HG03060 (cell line): ENCODE data around the gene DEPDC1B.
"Not testable (repeated sequence)": the region's sequence is repeated elsewhere in the genome, so short reads cannot be mapped to it uniquely, and the experiment has no call there.

Experiments used
- ATAC-seq: cut with Tn5 transposase; IDR thresholded peaks from one replicate; pipeline ENCODE4 v1.9.1; 2021; ENCODE audit warnings: low read depth, moderate number of reproducible peaks; ENCODE audit not compliant: unreplicated experiment

The DEPDC1B gene, protein sequence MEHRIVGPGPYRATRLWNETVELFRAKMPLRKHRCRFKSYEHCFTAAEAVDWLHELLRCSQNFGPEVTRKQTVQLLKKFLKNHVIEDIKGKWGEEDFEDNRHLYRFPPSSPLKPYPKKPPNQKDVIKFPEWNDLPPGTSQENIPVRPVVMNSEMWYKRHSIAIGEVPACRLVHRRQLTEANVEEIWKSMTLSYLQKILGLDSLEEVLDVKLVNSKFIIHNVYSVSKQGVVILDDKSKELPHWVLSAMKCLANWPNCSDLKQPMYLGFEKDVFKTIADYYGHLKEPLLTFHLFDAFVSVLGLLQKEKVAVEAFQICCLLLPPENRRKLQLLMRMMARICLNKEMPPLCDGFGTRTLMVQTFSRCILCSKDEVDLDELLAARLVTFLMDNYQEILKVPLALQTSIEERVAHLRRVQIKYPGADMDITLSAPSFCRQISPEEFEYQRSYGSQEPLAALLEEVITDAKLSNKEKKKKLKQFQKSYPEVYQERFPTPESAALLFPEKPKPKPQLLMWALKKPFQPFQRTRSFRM

DNA sequence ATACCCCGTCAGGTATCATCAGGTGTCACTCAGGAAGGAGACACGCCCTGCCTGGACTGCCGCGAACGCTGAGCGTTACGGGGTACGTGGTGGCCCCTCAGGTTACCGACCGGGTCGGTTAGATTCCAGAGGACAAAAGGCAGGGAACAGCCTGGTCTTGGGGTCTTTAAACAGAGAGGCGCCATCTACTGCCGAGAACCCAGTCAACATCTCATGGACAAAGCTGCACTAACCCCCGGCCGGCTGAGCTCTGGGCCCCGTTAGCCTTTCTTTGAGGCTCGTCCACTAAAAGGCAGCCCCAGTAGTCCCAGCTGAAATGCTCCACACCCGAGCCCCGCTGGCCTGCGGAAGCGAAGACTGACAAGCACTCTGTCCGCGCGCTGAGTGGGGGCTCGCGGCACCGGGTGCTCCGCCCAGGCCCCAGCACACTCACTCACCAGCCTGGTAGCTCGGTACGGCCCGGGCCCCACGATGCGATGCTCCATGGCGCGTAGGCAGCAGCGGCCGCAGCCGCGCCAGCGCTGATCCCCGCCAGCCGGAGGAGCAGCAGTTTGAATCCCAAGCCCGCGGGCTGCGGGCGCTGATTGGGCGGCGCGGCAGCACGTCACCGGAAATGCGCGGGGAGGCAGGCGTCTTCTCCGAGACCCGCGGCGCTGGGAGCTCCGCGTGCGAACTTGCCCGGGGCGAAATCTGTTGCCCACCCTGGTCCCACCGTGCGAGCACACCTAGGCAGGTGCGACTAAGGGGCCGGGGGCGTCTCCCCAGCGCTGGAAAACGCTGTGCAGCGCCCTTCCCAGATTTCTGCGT, at the start of gene DEPDC1B:
Gene DEPDC1B, minus strand, starts transcription at position 558 of the 807 bp plus-strand sequence. Its CDS starts 73 bp downstream, at position 485.
- peak; percentile 80 for ATAC-seq

DNA sequence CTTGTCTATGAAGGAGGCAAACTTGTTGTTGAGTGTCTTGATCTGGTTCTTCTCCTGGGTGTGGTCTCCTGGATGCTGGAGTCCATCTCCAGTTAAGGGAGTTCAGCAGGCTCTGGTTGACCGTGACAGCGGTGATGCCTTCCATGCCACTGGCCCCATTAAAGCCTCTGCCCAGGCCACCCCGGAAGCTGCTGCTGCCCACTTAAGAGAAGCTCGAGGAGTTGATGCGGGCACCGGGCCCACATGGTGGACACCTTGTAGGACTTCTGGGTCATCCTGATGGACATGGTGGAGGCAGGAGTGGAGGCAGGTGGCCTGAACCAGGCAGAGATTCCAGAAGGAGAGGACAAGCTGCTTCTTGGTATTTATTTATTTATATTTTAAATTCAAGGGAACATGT, 44.7 kb upstream of the DEPDC1B start:
- ATAC-seq = no peak

DNA sequence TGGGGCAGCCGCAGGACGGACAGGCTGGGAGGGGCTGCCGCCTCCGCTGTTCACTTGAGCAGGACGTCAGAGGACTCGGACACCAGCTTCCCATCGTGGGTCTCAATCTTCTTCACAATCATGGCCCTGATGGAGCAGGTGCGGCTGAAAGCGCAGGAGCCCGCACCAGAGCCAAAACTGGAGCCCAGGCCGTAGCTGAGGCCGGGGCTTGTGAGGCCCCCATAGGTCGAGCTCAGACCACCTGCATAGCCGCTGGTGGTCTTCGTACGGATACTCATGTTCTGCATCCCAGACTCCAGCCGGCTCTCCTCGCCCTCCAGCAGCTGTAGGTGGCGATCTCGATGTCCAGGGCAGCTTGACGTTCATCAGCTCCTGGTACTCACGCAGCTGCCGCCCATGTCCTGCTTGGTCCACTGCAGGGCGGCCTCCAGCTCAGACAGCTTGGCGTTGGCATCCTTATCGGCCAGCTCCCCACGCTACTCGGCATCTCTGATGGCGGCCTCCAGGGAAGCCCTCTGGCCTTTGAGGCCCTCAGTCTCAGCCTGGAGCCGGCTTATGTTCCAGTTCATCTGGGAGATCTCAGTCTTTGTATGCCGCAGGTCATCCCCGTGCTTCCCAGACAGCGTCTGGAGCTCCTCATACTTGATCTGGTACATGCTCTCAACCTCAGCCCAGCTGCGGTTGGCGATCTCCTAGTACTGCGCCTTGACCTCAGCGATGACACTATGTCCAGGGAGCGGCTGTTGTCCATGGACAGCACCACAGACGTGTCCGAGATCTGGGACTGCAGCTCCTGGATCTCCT, 43.7 kb upstream of the DEPDC1B start:
- ATAC-seq = no peak

DNA sequence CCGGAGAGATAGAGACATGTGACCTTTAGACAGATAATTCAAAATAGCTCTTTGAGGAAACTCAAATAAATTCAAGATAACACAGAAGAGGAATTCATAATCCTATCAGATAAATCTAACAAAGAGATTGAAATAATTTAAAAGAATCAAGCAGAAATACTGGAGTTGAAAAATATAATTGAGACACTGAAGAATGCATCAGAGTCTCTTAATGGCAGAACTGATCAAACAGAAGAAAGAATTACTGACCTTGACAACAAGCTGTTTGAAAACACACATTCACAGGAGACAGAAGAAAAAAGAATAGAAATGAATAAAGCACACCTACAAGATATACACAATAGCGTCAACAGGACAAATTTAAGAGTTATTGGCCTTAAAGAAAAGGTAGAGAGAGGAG, 40.4 kb upstream of the DEPDC1B start:
- no peak for ATAC-seq

DNA sequence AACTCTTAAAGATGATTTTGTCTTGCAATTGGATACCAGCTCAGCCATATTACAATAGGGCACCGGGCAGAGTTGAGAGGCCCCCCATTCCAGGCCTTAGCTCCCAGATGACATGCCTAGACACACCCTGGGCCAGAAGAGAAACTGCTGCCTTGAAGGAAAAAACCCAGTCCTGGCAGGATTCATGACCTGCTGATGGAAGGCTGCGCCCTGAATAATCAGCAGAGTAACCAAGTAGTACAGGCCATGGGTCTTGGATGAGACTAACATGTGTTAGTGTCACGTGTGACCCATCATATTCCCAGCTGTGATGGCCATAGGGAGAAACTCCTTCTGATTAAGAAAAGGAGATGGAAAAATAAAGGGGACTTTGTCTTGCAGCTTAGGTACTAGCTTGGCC, 39.0 kb upstream of the DEPDC1B start:
- ATAC-seq = no peak

DNA sequence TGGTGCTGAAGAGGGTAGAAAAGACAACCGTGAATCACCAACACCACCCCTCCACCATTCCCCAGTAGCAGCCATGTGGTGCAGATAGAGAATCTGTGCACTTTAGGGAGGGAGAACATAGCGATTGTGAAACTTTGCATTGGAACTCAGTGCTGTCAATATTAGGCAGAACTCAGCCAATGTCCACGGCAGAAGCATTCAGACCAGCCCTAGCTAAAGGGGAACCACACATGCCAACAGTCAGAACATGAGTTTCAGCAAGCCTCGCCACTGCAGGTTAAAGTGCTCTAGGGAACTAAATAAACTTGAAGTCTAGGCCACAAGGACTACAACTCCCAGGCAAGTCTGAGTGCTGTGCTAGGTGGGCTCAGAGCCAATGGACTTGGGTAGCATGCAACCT, 38.5 kb upstream of the DEPDC1B start:
- no peak for ATAC-seq

DNA sequence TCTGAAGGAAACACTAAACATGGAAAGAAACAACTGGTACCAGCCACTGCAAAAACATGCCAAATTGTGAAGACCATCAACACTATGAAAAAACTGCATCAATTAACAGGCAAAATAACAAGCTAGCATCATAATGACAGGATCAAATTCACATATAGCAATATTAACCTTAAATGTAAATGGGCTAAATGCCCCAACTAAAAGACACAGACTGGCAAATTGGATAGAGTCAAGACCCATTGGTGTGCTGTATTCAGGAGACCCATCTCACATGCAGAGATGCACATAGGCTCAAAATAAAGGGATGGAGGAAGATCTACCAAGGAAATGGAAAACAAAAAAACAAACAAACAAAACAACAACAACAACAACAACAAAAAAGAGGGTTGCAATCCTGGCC, 30.9 kb upstream of the DEPDC1B start:
- not testable (repeated sequence) for ATAC-seq

DNA sequence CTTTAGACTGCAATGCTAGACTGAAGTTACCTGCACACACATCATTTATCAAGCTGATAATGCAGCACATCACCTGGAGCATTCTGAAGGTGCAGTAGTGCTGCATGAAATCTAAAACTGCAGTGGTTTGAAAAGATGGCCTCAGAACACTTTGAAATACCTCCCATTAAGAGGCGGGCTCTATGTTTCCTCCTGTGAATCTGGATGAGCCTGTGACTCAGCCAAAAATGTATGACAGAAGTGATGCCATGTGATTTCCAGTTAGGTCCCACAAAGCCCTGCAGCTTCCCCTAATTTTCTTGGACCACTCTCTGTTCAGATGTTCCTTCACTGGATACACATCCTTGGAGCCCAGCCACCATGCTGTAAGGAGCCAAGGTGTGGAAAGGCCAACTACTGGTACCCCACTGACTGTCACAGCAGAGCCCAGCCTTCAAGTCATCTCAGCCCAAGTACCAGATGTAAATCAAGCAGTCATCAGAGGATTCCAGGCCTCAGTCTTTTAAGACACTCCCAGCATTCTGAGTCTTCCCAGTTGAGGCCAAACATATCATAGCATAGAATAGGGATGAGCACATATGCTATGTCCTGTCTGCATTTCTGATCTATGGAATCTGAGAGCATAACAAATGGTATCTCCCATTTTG, 27.2 kb upstream of the DEPDC1B start:
- ATAC-seq = no peak

DNA sequence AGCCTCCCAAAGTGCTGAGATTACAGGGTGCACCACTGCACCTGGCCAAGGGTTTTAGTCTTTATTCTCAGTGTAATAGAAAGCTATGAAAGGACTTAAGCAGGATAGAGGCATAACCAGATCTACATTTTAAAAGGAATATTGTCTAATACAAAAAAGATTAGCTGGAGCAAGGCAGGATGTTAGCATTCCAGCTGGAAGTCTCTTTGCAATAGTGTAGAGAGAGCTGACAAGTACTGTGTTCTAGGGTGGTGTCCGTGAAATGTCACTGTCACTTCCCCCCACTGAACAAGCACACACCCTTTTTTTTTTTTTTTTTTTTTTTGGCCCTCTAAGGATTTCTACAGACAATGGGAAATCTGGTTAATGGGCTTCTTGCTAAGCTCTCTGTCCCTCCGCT, 24.2 kb upstream of the DEPDC1B start:
- no peak for ATAC-seq

DNA sequence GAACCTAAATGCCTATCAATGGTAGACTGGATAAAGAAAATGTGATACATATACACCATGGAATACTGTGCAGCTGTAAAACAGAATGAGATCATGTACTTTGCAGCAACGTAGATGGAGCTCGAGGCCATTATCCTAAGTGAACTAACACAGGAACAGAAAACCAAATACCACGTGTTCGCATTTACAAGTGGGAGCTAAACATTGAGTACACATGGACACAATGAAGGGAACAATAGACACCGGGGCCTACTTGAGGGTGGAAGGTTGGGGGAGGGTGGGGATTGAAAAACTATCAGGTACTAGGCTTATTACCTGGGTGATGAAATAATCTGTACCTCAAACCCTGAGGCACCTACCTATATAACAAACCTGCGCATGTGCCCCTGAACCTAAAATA, 22.4 kb upstream of the DEPDC1B start:
- no peak for ATAC-seq

DNA sequence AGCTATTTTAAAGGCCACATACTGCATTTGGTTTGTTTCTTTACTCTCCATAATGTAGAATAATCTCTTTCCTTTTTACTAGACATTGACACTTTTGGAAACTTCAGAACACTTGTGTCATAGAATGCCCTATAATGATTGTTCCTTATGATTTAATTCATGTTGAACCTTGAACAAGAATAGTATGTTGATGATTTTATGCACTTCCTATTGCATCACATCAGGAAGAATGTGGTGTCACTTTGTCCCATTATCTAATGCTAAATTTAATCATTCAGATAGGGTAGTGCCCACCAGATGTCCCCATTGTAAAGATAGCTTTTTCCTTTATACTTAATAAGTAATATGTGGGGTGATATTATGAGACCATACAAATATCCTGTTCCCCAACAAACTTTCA, 19.4 kb upstream of the DEPDC1B start:
- no peak for ATAC-seq

DNA sequence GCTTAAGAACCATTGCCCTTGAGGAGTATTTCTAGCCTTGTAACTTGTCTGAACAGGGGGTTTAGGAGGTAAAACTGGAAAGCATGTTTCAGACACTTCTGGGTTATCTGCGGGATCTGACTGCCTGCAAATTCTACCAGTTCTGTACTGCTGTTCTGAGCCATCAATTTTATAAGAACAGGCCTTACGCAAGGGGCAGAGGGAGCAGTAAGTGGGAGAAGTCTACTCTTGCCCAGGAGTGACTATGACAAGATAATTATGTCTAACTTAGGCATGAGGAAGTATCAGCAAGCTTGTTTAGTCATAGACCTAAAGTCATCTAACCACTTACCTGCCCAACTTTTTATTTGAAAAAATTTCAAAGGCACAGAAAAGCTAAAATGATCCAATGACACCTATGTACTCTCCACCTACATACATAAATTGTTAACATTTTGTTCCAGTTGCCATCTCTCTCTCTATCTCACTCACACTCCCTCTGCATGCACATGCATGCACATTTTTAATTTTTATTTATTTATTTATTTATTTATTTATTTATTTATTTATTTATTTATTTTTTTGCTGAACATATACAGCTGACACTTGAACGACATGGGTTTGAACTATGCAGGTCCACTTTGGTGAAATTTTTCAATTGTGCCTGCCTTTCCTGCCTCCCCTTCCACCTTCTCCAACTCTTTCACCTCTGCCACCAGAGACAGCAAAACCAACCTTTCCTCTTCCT, 18.4 kb upstream of the DEPDC1B start:
- ATAC-seq = no peak

DNA sequence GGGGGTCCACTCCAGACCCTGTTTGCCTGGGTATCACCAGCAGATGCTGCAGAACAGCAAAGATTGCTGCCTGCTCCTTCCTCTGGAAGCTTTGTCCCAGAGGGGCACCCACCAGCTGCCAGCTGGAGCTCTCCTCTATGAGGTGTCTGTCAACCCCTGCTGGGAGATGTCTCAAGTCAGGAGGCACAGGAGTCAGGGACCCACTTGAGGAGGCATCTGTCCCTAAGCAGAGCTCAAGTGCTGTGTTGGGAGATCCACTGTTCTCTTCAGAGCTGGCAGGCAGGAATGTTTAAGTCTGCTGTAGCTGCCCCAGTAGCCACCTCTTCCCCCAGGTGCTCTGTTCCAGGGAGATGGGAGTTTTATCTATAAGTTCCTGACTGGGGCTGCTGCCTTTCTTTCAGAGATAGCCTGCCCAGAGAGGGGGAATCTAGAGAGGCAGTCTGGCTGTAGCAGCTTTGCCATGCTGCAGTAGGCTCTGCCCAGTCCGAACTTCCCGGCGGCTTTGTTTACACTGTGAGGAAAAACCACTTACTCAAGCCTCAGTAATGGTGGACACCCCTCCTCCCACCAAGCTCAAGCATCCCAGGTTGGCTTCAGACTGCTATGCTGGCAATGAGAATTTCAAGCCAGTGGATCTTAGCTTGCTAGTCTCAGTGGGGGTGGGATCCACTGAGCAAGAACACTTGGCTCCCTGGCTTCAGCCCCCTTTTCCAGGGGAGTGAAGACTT, 15.4 kb upstream of the DEPDC1B start:
- ATAC-seq = not testable (repeated sequence)

DNA sequence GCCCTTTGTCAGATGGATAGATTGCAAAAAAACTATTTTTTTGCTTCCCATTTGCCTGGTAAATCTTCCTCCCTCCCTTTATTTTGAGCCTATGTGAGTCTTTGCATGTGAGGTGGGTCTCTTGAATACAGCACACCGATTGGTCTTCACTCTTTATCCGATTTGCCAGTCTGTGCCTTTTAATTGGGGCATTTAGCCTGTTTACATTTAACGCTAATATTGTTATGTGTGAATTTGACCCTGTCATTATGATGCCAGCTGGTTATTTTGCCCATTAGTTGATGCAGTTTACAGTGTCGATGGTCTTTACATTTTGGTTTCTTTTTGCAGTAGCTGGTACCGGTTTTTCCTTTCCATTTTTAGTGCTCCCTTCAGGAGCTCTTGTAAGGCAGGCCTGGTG, 13.0 kb upstream of the DEPDC1B start:
- no peak for ATAC-seq

DNA sequence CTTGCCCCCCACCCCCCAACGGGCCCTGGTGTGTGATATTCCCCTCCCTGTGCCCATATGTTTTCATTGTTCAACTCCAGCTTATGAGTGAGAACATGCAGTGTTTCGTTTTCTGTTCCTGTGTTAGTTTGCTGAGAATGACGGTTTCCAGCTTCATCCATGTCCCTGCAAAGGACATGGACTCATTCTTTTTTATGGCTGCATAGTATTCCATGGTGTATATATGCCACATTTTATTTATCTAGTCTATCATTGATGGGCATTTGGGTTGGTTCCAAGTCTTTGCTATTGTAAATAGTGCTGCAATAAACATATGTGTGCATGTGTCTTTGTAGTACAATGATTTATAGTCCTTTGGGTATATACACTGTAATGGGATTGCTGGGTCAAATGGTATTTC, 11.9 kb upstream of the DEPDC1B start:
- ATAC-seq = not testable (repeated sequence)

DNA sequence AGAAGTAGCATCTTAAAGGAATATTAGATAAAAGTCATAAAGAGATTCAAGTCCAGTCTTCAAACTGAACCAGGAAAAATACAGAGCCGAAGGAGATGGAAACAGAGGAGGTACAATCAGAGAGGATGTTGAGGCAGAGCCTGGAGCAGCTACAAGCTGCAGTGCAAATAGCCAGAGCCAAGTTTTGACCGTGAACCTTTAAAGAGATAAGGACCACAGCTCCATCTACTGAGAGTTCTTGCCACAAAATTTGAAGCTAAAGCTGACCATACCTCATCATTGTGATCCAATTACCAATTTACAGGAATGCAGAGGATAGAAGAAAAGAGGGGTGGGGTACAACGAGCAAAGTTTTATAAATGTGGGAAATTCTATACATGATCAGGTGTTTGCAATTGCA, 10.4 kb upstream of the DEPDC1B start:
- no peak for ATAC-seq

DNA sequence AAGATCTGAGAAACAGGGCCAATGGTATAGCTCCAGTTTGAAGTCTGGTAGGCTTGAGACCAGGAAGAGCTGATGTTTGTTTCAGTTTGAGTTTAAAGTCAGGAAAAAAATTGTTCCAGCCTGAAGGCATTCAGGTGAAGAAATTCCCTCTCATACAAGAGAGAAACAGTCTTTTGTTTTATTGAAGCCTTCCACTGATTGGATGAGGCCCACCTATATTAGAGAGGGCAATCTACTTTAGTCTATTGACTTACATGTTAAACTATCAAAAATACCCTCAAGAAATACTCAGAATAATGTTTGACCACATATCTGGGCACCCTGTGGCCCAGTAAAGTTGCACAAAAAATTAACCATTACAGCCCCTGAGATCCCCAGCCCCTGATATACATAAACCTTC, 5.2 kb upstream of the DEPDC1B start:
- ATAC-seq = no peak

DNA sequence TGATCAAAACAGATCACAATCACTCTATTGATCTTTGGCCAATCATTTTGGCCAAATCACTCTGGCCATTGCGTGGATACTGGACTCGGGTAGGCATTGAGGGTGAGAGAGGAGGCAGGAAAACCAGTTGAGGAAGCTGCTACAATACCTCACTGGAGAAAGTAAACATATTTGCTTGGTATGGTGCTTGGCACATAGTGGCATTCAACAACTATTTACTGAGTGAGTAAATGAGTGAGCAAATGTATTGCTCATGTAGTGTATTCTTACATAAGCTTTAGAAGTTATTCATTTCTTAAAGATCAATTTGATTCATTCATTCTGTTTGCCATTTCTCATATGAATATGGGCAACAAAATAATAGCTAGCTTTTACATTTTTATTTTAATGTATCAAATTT, 4.0 kb upstream of the DEPDC1B start:
- no peak for ATAC-seq
